CD14-positive monocyte (primary cell): ENCODE measurements around the gene GYS1. TPM values are rescaled to one million over a fixed set of nuclear protein-coding genes. Genes with fewer than 3 reads are reported as not detected.
A peak's percentile ranks its signal among the peaks of the same experiment; 100 is the strongest.
"Not testable (repeated sequence)": the region's sequence is repeated elsewhere in the genome, so short reads cannot be mapped to it uniquely, and the experiment has no call there.

Source experiments
- DNase-seq, 3 donors: peaks; one replicate each; pipeline ENCODE4 v3.0.0-alpha.2; 2011 to 2022
- H2AFZ ChIP-seq: 2 replicates; pipeline ENCODE4 v1.6.0; 2012; ENCODE audit warnings: mild to moderate bottlenecking, low read depth, low read length, inconsistent platforms; ENCODE audit not compliant: insufficient read depth, poor library complexity, severe bottlenecking
- H3K27ac ChIP-seq, 2 donors: 1 replicate in 1 of 2; 2 replicates in 1 of 2; pipeline ENCODE4 v1.5.1; 2012 to 2013; ENCODE audit warnings: low read length in 2 of 2, control low read depth in 1 of 2, inconsistent platforms in 1 of 2, low read depth in 1 of 2, mild to moderate bottlenecking in 1 of 2
- H3K27me3 ChIP-seq, 2 donors: one replicate each; pipeline versions ENCODE4 v1.6.0 to v1.6.1; 2011 to 2013; ENCODE audit warnings: low read length in 2 of 2; ENCODE audit not compliant: control insufficient read depth in 2 of 2, insufficient read depth in 2 of 2
- H3K36me3 ChIP-seq, 2 donors: replicated peaks in 1 of 2; 1 replicate in 1 of 2; 2 replicates in 1 of 2; pipeline versions ENCODE4 v1.5.1 to v1.6.1; 2012 to 2013; ENCODE audit warnings: low read length in 2 of 2, control low read depth in 1 of 2, inconsistent platforms in 1 of 2, mild to moderate bottlenecking in 1 of 2; ENCODE audit not compliant: insufficient read depth in 2 of 2, control insufficient read depth in 1 of 2
- H3K4me1 ChIP-seq, 2 donors: 1 replicate in 1 of 2; 2 replicates in 1 of 2; pipeline versions ENCODE4 v1.5.1 to v1.6.1; 2012 to 2013; ENCODE audit warnings: low read length in 2 of 2, control low read depth in 1 of 2, inconsistent platforms in 1 of 2, mild to moderate bottlenecking in 1 of 2, moderate library complexity in 1 of 2; ENCODE audit not compliant: insufficient read depth in 2 of 2, control insufficient read depth in 1 of 2
- H3K4me2 ChIP-seq: replicated peaks from 2 replicates; pipeline ENCODE3; 2012; ENCODE audit warnings: low read length, moderate library complexity, mild to moderate bottlenecking; ENCODE audit not compliant: poor library complexity, severe bottlenecking; ENCODE audit errors: extremely low read depth
- H3K4me3 ChIP-seq, 3 experiments: fragments of 200-600 bp in 1 of 3; sonication (generic) in 1 of 3; replicated peaks in 1 of 3; 1 replicate in 2 of 3; 2 replicates in 1 of 3; pipeline ENCODE4 v1.5.1; 2011 to 2013; ENCODE audit warnings: low read length in 3 of 3, mild to moderate bottlenecking in 3 of 3, control low read depth in 2 of 3, low read depth in 2 of 3, inconsistent platforms in 1 of 3, moderate library complexity in 1 of 3
- H3K79me2 ChIP-seq: 2 replicates; pipeline ENCODE4 v1.6.0; 2012; ENCODE audit warnings: mild to moderate bottlenecking, control low read depth, inconsistent platforms, low read length, moderate library complexity; ENCODE audit not compliant: insufficient read depth
- H3K9ac ChIP-seq: 2 replicates; pipeline ENCODE4 v1.6.0; 2017; ENCODE audit warnings: low read length, mild to moderate bottlenecking; ENCODE audit not compliant: insufficient read depth, poor library complexity, severe bottlenecking
- H3K9me3 ChIP-seq, 2 donors: replicated peaks in 1 of 2; 1 replicate in 1 of 2; 2 replicates in 1 of 2; pipeline versions ENCODE4 v1.5.1 to v1.6.1; 2012 to 2013; ENCODE audit warnings: low read length in 2 of 2, control low read depth in 1 of 2; ENCODE audit not compliant: control insufficient read depth in 1 of 2, insufficient read depth in 1 of 2
- H4K20me1 ChIP-seq: 2 replicates; pipeline ENCODE4 v1.6.0; 2012; ENCODE audit warnings: mild to moderate bottlenecking, low read length, control low read depth, moderate library complexity; ENCODE audit not compliant: insufficient read depth
- H3K27ac Mint-ChIP-seq, 7 donors: one replicate each; pipeline ENCODE4 v1.8.0; 2020; ENCODE audit warnings: mild to moderate bottlenecking in 7 of 7, mixed read lengths in 7 of 7, moderate library complexity in 6 of 7, inconsistent platforms in 2 of 7
- H3K27me3 Mint-ChIP-seq, 3 donors: one replicate each; pipeline ENCODE4 v1.8.0; 2021 to 2022; ENCODE audit warnings: low read depth in 3 of 3, mild to moderate bottlenecking in 3 of 3, mixed read lengths in 3 of 3, moderate library complexity in 3 of 3, inconsistent platforms in 1 of 3
- H3K36me3 Mint-ChIP-seq, 2 donors: one replicate each; pipeline ENCODE4 v1.8.0; 2020; ENCODE audit warnings: mixed read lengths in 2 of 2, inconsistent platforms in 1 of 2, mild to moderate bottlenecking in 1 of 2
- H3K4me1 Mint-ChIP-seq: one replicate; pipeline ENCODE4 v1.8.0; 2020; ENCODE audit warnings: mild to moderate bottlenecking, mixed read lengths
- H3K4me3 Mint-ChIP-seq, 2 donors: one replicate each; pipeline ENCODE4 v1.8.0; 2020; ENCODE audit warnings: mild to moderate bottlenecking in 2 of 2, mixed read lengths in 2 of 2, moderate library complexity in 1 of 2
- H3K9me3 Mint-ChIP-seq, 7 donors: one replicate each; pipeline ENCODE4 v1.8.0; 2020 to 2022; ENCODE audit warnings: mixed read lengths in 7 of 7, mild to moderate bottlenecking in 6 of 7, moderate library complexity in 6 of 7, inconsistent platforms in 2 of 7
- CTCF ChIP-seq: fragments of 200-600 bp; IDR thresholded peaks from one replicate; pipeline ENCODE4 v1.8.0; 2022; ENCODE audit warnings: antibody characterized with exemption, mild to moderate bottlenecking
- WGBS: methylation state at CpG from one replicate; pipeline ENCODE4 v1.1.5; 2013; ENCODE audit warnings: missing lambda C conversion rate; ENCODE audit not compliant: insufficient coverage; 5-methylcytosine and 5-hydroxymethylcytosine counted together
- intact Hi-C, 2 donors: fragments of 100-400 bp; cut with micrococcal nuclease; formaldehyde crosslinking; loops; one replicate each; pipeline versions ENCODE4 v1.15.0 to v1.15.1; 2023
- polyA plus RNA-seq, 3 donors: library from polyadenylated mRNA; depleted of rRNA in 1 of 3; unstranded in 2 of 3; stranded (reverse) in 1 of 3; fragments of 300-500 nt in 2 of 3; fragments of >200 nt in 1 of 3; fragmentation: Illumina TruSeq in 2 of 3; gene quantifications; 1 replicate in 2 of 3; 2 replicates in 1 of 3; pipeline ENCODE4 v1.2.3, GENCODE V29; 2012 to 2021

Gene GYS1
- polyA plus RNA-seq, 3 donors = 13.3 to 26.0 (median 21.3) TPM

- H3K4me2 ChIP-seq, intact Hi-C loops, H3K4me3 ChIP-seq, H3K9me3 ChIP-seq, H3K9me3 Mint-ChIP-seq, H3K36me3 Mint-ChIP-seq, H2AFZ ChIP-seq, H3K36me3 ChIP-seq, H3K9ac ChIP-seq, H3K27ac Mint-ChIP-seq, DNase-seq, H3K4me3 Mint-ChIP-seq, H3K4me1 ChIP-seq, H3K27ac ChIP-seq, H4K20me1 ChIP-seq, H3K79me2 ChIP-seq: not testable (repeated sequence)
- no CpG with 5 or more reads among the region's 15 CpGs for WGBS
- peaks cover 5 to 26% of the 10 kb centered on the region in 2 donors for H3K27me3 ChIP-seq
- Mint-ChIP-seq H3K4me1 (peaks cover 13% of the 10 kb centered on the region), H3K27me3 (peaks cover 25 to 31% (median 28%) of the 10 kb centered on the region in 3 donors)
Measured at GRCh38 chr19:49024233-49024632, 31.1 kb upstream of the GYS1 start, which contains the start of gene CGB3. Gene CGB3, minus strand, starts transcription at chr19:49024333. Its CDS starts 362 bp downstream, at chr19:49023971.

GRCh38 chr19:49022116-49022515 lies 29.0 kb upstream of the GYS1 start:
- H3K36me3 ChIP-seq = no peaks in the 10 kb centered on the region
- H4K20me1 ChIP-seq = no peaks in the 10 kb centered on the region
- H3K4me3 Mint-ChIP-seq = peak overlapping the region in 1 of 2 donors; percentile 24
- no peak overlapping the region for H3K27ac ChIP-seq
- H3K27ac Mint-ChIP-seq = no peak overlapping the region
- intact Hi-C loops = no loop called here
- TF ChIP-seq CTCF = no peak
- peaks cover 24 to 29% of the 10 kb centered on the region in 2 donors for H3K4me1 ChIP-seq
- no peak overlapping the region for H2AFZ ChIP-seq
- H3K27me3 Mint-ChIP-seq = peaks cover 36 to 51% (median 45%) of the 10 kb centered on the region in 3 donors
- H3K4me3 ChIP-seq = no peak overlapping the region
- no peak for DNase-seq
- H3K4me1 Mint-ChIP-seq = peaks cover 29% of the 10 kb centered on the region
- no peak overlapping the region for H3K4me2 ChIP-seq
- 97% methylated on average over 5 of the region's 9 CpGs for WGBS
- no peaks in the 10 kb centered on the region for H3K79me2 ChIP-seq
- peaks cover 4 to 5% of the 10 kb centered on the region in 2 donors for H3K36me3 Mint-ChIP-seq
- H3K9ac ChIP-seq = no peak overlapping the region
- peaks cover 0 to 10% (median 5%) of the 10 kb centered on the region in 7 donors for H3K9me3 Mint-ChIP-seq
- no peaks in the 10 kb centered on the region for H3K9me3 ChIP-seq
- H3K27me3 ChIP-seq = peaks cover 14 to 47% of the 10 kb centered on the region in 2 donors
